Stimulated activated CD8-positive, alpha-beta memory T cell treated with anti-CD3 and anti-CD28 coated beads, Interleukin-7, amount 100 ng/mL, for 1 hour (primary cell): ENCODE data around the gene ROBO2.

Experiments used
- DNase-seq, 2 donors: peaks; one replicate each; pipeline ENCODE4 v3.0.0-alpha.2; 2020; ENCODE audit warnings: low read depth in 2 of 2

ROBO2 gene

DNA sequence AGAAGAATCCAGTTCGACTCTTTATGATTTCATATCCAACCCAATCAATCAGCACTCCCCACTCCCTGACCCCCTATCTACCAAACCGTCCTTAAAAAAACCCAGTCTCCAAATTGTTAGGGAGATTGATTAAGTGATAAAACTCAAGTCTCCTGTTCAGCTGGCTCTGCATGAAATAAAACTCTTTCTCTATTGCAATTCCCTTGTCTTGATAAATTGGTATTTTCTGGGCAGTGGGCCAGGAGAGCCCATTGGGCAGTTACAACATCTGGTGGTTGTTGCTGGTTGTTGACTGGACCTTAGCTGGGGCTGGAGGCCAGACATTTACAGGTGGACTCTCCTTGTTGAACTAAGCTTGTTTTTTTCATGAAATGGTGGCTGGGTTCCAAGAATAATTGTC, 642.3 kb downstream of the ROBO2 start:
- DNase-seq = no peak

DNA sequence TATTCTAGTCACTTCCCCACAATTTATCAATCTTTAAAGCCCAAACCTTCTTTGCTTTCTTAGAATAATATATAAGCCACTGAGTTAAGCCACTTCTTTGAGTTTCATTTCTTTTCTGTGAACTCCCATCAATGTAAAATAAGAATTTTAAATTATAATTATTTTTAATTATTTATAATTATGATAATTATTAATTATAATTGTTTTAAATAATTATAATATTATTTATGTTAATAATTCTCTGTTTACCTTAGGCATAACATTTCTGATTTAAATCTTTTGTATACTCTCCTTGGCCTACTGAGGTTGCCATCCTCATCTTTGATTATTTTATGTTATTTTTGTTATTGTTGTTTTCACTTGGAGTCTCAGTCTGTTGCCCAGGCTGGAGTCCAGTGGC, 644.2 kb downstream of the ROBO2 start:
- DNase-seq = no peak

DNA sequence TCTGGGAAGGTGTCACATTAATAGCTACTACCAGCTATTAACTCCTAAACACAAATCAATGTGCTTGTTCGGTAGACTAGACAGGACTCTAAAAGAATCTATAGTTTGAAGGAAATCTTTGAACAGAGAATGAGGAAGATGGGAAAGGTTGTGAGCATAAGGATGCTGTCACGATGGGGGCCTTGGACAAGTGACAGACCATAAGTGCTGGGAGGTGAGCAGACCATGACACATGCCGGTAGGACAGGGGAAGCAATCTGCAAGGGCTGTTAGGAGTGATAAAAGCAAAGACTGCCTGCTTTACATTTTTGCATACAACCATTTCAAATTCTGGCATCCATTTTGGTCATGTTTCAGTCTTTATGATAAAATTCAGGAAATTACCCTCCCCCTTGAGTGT, 645.8 kb downstream of the ROBO2 start:
- no peak for DNase-seq

DNA sequence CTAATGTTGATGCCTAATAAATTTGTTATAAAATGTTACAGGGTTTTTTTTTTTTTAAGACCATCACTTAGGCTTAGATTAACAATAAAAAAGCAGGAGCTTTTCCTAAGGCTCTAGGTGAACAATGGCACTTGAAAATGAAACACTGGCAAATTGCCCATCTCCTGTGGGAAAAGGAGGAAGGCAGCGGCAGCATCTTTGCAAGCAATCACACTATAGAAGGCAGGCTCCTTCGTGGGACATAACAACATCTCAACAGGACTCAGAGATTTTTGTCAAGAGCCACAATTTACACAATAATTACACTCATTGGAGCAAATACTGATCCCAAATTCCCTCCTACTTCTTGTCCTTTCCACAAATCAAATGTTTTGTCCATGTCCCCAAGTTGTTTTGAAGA, 646.7 kb downstream of the ROBO2 start:
- DNase-seq = no peak

DNA sequence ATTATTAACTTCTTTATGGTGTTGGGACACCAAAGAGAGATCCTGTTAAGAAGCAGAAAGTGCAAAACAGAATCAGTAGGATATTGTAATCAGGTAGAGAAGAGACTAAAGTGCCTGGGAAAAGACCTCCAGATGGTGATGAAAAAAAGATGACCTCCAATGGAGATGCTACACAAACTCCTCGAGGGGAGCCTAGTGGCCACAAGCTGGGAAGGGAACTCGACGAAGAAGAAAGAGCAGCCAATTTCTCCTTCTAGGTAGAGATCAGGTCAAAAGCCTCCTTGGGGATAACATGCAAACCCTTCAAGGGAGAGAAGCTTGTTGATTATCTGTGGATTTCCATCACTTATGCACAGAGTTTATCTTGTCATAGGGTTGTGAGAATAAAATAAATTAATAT, 647.6 kb downstream of the ROBO2 start:
- no peak for DNase-seq

DNA sequence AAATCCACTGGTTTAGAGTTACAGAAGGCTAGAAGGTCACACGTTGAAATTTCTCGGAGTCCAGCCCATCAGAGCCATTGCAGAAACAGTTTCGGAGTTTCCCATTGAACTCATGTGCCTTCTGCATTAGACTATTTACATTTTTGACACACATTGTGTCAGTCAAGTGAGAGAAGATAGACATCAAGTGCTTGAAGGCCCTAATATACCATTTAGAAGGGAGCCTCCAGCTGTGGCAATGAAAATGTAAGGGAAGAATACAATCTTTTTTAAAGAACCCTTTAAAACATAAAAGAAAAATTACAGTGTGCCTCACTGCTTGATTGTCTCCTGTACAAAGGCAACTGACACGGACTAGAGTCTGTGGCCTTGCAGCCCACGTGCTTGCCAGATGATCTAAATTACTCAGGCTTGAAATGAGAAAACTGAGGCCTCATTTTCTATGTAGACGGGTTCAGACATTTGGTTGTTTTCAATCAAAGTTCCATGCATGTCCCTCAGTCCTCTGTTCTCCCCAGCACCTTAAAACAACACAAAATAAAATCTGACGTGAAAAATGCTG, 650.5 kb downstream of the ROBO2 start:
- no peak for DNase-seq

DNA sequence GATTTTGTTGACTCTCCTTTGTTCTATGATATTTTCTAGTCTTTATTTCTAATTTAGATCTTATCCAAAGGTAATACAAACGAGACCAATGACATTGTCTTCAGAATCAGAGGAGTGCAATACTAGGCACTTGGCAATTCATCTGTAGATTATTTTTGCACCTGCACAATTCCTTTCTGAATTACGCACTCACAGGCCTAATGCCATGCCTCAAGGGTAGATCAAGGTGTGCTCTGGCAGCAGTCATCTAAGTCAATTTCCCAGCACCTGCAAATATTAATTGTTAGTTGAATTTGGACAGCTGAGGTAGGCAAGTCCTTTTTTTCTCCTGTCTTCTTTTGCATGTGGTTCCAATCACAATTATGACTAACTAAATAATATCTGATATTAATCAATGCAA, 653.2 kb downstream of the ROBO2 start:
- DNase-seq = no peak

DNA sequence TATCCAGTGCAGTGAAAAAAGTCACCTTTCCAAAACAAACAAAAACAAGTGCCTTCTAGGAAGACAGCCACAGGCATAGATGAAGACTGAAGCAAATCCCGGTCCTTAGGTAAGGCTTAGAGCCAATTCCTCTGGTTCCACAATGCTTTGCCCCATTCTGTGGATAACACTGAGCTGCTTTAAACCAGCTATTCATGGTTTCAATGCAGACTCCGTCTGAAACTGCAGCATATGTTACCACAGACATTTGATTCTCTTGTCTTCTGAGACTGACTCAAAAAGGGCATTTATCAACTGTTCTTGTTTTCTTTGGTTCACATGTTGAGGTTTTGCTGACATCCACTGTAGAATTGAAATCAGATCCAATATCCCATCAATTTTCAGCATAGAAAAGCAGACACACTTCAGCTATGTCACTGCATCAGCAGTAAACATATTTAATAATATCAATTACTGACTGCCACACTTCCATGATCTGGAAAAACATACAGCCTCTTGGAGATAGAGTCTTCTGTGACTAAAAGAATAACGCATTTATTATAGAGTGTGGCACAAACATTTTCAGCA, 659.3 kb downstream of the ROBO2 start:
- DNase-seq = no peak
